ENCODE measurements around the gene ALOXE3.

Gene ALOXE3

GRCh38 chr17:8149419-8150193 is 31.3 kb upstream of the ALOXE3 start:
- TF ChIP-seq CTCF (IDR thresholded peaks at IDR 0.05; ENCODE audit: borderline replicate concordance, control extremely low read depth, extremely low read depth, insufficient read depth, missing control alignments) = no peak
- in situ Hi-C loops (cut with MboI; ENCODE audit: low sequenced_read_pairs, unreplicated experiment) = no loop called here

GRCh38 chr17:8148560-8148959 is 30.2 kb upstream of the ALOXE3 start:
- in situ Hi-C loops (cut with MboI; ENCODE audit: low sequenced_read_pairs, unreplicated experiment) = no loop called here
- no peak for DNase-seq (ENCODE audit: low spot score)
- TF ChIP-seq CTCF (IDR thresholded peaks at IDR 0.05; ENCODE audit: borderline replicate concordance, control extremely low read depth, extremely low read depth, insufficient read depth, missing control alignments) = no peak

More at GRCh38 chr17:8149419-8150193, 31.3 kb upstream of the ALOXE3 start:
- DNase-seq (ENCODE audit: low spot score) = no peak

- in situ Hi-C loops (cut with MboI; ENCODE audit: low sequenced_read_pairs, unreplicated experiment) = no loop called here
- TF ChIP-seq CTCF (IDR thresholded peaks at IDR 0.05; ENCODE audit: borderline replicate concordance, control extremely low read depth, extremely low read depth, insufficient read depth, missing control alignments) = no peak
- no peak for DNase-seq (ENCODE audit: low spot score)
Measured at GRCh38 chr17:8147805-8148404, 29.6 kb upstream of the ALOXE3 start.

GRCh38 chr17:8147141-8147804 is 29.0 kb upstream of the ALOXE3 start:
- in situ Hi-C loops (cut with MboI; ENCODE audit: low sequenced_read_pairs, unreplicated experiment) = no loop called here
- DNase-seq (ENCODE audit: low spot score) = no peak
- TF ChIP-seq CTCF (IDR thresholded peaks at IDR 0.05; ENCODE audit: borderline replicate concordance, control extremely low read depth, extremely low read depth, insufficient read depth, missing control alignments) = no peak

GRCh38 chr17:8146381-8147140 is 28.2 kb upstream of the ALOXE3 start:
- in situ Hi-C loops (cut with MboI; ENCODE audit: low sequenced_read_pairs, unreplicated experiment) = no loop called here
- no peak for TF ChIP-seq CTCF (IDR thresholded peaks at IDR 0.05; ENCODE audit: borderline replicate concordance, control extremely low read depth, extremely low read depth, insufficient read depth, missing control alignments)
- no peak for DNase-seq (ENCODE audit: low spot score)

- in situ Hi-C loops (cut with MboI; ENCODE audit: low sequenced_read_pairs, unreplicated experiment) = no loop called here
Measured at GRCh38 chr17:8145811-8146210, 27.5 kb upstream of the ALOXE3 start.

More at GRCh38 chr17:8145811-8146210, 27.5 kb upstream of the ALOXE3 start:
- no peak for TF ChIP-seq CTCF (IDR thresholded peaks at IDR 0.05; ENCODE audit: borderline replicate concordance, control extremely low read depth, extremely low read depth, insufficient read depth, missing control alignments)
- no peak for DNase-seq (ENCODE audit: low spot score)
